NCI-H128 (cell line): ENCODE data around the gene SERTAD1.

Source experiments
- DNase-seq: peaks from one replicate; lab custom pipeline; 2025; ENCODE audit not compliant: unreplicated experiment; lab: John Stamatoyannopoulos, UW

The SERTAD1 gene

GRCh38 chr19:40380199-40381037 is 45.4 kb downstream of the SERTAD1 start:
- DNase-seq, result no peak

GRCh38 chr19:40379446-40380198 is 46.2 kb downstream of the SERTAD1 start:
- DNase-seq, result no peak

- no peak for DNase-seq
Observed at GRCh38 chr19:40378509-40378908, 47.3 kb downstream of the SERTAD1 start.

- DNase-seq, result no peak
Observed at GRCh38 chr19:40377876-40378385, 47.9 kb downstream of the SERTAD1 start.

- DNase-seq, result no peak
Observed at GRCh38 chr19:40376286-40376862, 49.4 kb downstream of the SERTAD1 start.

- no peak for DNase-seq
Observed at GRCh38 chr19:40374084-40374483, 51.7 kb downstream of the SERTAD1 start.

GRCh38 chr19:40371802-40372122 is 54.0 kb downstream of the SERTAD1 start:
- DNase-seq, result no peak
